HepG2 (cell line): ENCODE measurements around the gene CLDN5. TPM values are rescaled to one million over a fixed set of nuclear protein-coding genes. Genes with fewer than 3 reads are reported as not detected.

Source experiments
- ARID2 ChIP-seq: sonication (generic); formaldehyde crosslinking; IDR thresholded peaks from 2 replicates; pipeline ENCODE4 v1.8.1; 2022; ENCODE audit warnings: mild to moderate bottlenecking, missing genetic modification reagents, borderline replicate concordance
- CHD2 ChIP-seq: IDR thresholded peaks from 2 replicates; pipeline ENCODE4 v1.6.1; 2011; ENCODE audit warnings: low read depth, low read length, improper control_type of control experiment
- HMG20B ChIP-seq: conservative IDR thresholded peaks from 2 replicates; pipeline ENCODE4 v1.6.1; 2016; ENCODE audit warnings: missing genetic modification reagents, missing compliant biosample characterization
- PCBP1 ChIP-seq: fragments of 200-400 bp; formaldehyde crosslinking; IDR thresholded peaks from 2 replicates; pipeline ENCODE4 v1.6.1; 2017; ENCODE audit warnings: mild to moderate bottlenecking, low read depth, low read length, borderline replicate concordance
- RXRB ChIP-seq: IDR thresholded peaks from 2 replicates; pipeline ENCODE4 v1.6.1; 2016; ENCODE audit warnings: borderline replicate concordance, missing genetic modification reagents, missing compliant biosample characterization
- SOX13 ChIP-seq, 3 experiments: fragments of 450-650 bp in 1 of 3; sonication (generic) in 1 of 3; formaldehyde crosslinking in 1 of 3; IDR thresholded peaks in 2 of 3; conservative IDR thresholded peaks in 1 of 3; 2 replicates each; pipeline versions ENCODE4 v1.5.0 to v1.6.1; 2016 to 2020; ENCODE audit warnings: antibody characterized with exemption in 1 of 3, mild to moderate bottlenecking in 1 of 3, missing compliant biosample characterization in 1 of 3, missing genetic modification reagents in 1 of 3, moderate library complexity in 1 of 3
- SPEN ChIP-seq: sonication (generic); formaldehyde crosslinking; IDR thresholded peaks from 2 replicates; pipeline ENCODE4 v1.5.1; 2020; ENCODE audit warnings: low read depth, mild to moderate bottlenecking, missing genetic modification reagents
- TSC22D2 ChIP-seq: sonication (generic); formaldehyde crosslinking; IDR thresholded peaks from 2 replicates; pipeline ENCODE4 v1.5.1; 2020; ENCODE audit warnings: missing genetic modification reagents, mild to moderate bottlenecking, borderline replicate concordance
- ZC3H13 ChIP-seq: sonication (generic); formaldehyde crosslinking; IDR thresholded peaks from 2 replicates; pipeline ENCODE4 v1.8.1; 2023; ENCODE audit warnings: mild to moderate bottlenecking, missing genetic modification reagents, moderate library complexity
- ZFP36 ChIP-seq: fragments of 150-350 bp; IDR thresholded peaks from 2 replicates; pipeline ENCODE4 v1.6.1; 2018; ENCODE audit warnings: borderline replicate concordance, low read length, low read depth; ENCODE audit not compliant: partially characterized antibody
- ZSCAN9 ChIP-seq: IDR thresholded peaks from 2 replicates; pipeline ENCODE4 v1.6.1; 2016; ENCODE audit warnings: borderline replicate concordance
- polyA plus RNA-seq, 8 experiments: library from polyadenylated mRNA; depleted of rRNA in 3 of 8; stranded (reverse) in 7 of 8; unstranded in 1 of 8; fragments of >200 nt; fragmentation: Illumina TruSeq in 4 of 8; extraction: Trizol in 4 of 8; gene quantifications; 2 replicates each; pipeline versions ENCODE4 v1.2.1 to v1.2.3, GENCODE V29; 2011 to 2016; ENCODE audit warnings: low read depth in 4 of 8, missing spikeins in 1 of 8, mixed read lengths in 1 of 8; ENCODE audit not compliant: insufficient read depth in 1 of 8
- total RNA-seq, 5 experiments: library from RNA; depleted of rRNA; stranded (reverse); fragments of >200 nt; fragmentation: Illumina TruSeq; extraction: Trizol; gene quantifications; 2 replicates each; pipeline ENCODE4 v1.2.3, GENCODE V29; 2016; ENCODE audit warnings: low read depth in 1 of 5
- TF ChIP-seq, protein P1 (sequence below): sonication (generic); formaldehyde crosslinking; IDR thresholded peaks from 2 replicates; pipeline ENCODE4 v1.4.0; 2020; ENCODE audit warnings: missing genetic modification reagents, borderline replicate concordance
- TF ChIP-seq, protein P2 (sequence below): sonication (generic); formaldehyde crosslinking; conservative IDR thresholded peaks from 2 replicates; pipeline ENCODE4 v1.4.0; 2020; ENCODE audit warnings: missing genetic modification reagents
- TF ChIP-seq, protein P3 (sequence below): sonication (generic); formaldehyde crosslinking; IDR thresholded peaks from 2 replicates; pipeline ENCODE4 v1.9.0; 2021; ENCODE audit warnings: missing genetic modification reagents, borderline replicate concordance
- TF ChIP-seq, protein P4 (sequence below): IDR thresholded peaks from 2 replicates; pipeline ENCODE4 v1.6.1; 2012; ENCODE audit warnings: low read length, improper control_type of control experiment
- TF ChIP-seq, protein P5 (sequence below): sonication (generic); formaldehyde crosslinking; IDR thresholded peaks from 2 replicates; pipeline ENCODE4 v1.8.0; 2022; ENCODE audit warnings: mild to moderate bottlenecking, missing genetic modification reagents, moderate library complexity

Gene CLDN5
- total and polyA plus RNA-seq, 2 of the 13 experiments (the other 11 are each of a cell fraction or from before 2014, with no cell fraction given) = not detected

DNA sequence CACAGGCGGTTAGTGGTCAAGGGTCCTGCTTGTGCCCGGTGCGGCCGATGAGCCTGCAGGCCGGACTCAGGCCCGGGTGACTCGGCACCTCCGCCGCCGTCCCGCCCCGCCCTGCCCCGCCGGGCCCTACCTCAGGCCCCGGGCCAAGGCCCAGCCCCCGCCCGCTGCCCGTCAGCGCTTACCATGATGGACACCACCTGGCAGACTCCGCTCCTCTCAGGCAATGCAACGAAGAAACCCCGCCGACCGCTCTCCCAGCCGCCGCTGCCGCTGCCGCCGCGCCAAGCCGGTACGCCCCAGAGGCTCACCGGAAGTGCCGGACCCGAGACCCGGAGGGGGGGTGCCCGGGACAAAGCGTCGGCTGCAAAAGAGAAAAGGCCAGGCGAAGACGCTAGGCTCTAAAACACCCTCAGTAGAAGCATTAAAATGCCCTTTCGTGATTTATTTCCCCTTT, 45.3 kb downstream of the CLDN5 start, which contains the start of gene UFD1 (continued):
- TF ChIP-seq SPEN (no peak), SOX13 (IDR thresholded peaks at IDR 0.05) (no peak), SOX13 (CRISPR knock-in tag; conservative IDR thresholded peaks at IDR 0.05 in 1 of 2, IDR thresholded peaks at IDR 0.05 in 1 of 2) (no peak), PCBP1 (0 out of 2 replicates have a peak, but pooled peaks have one; percentile 61), RXRB (CRISPR knock-in tag) (no peak), TSC22D2 (CRISPR knock-in tag) (no peak), CHD2 (0 out of 2 replicates have a peak, but pooled peaks have one; percentile 15), ZFP36 (no peak), HMG20B (CRISPR knock-in tag) (no peak), ZSCAN9 (CRISPR knock-in tag) (no peak), ZC3H13 (no peak), ARID2 (CRISPR knock-in tag) (no peak)
- TF ChIP-seq, protein P1, sequence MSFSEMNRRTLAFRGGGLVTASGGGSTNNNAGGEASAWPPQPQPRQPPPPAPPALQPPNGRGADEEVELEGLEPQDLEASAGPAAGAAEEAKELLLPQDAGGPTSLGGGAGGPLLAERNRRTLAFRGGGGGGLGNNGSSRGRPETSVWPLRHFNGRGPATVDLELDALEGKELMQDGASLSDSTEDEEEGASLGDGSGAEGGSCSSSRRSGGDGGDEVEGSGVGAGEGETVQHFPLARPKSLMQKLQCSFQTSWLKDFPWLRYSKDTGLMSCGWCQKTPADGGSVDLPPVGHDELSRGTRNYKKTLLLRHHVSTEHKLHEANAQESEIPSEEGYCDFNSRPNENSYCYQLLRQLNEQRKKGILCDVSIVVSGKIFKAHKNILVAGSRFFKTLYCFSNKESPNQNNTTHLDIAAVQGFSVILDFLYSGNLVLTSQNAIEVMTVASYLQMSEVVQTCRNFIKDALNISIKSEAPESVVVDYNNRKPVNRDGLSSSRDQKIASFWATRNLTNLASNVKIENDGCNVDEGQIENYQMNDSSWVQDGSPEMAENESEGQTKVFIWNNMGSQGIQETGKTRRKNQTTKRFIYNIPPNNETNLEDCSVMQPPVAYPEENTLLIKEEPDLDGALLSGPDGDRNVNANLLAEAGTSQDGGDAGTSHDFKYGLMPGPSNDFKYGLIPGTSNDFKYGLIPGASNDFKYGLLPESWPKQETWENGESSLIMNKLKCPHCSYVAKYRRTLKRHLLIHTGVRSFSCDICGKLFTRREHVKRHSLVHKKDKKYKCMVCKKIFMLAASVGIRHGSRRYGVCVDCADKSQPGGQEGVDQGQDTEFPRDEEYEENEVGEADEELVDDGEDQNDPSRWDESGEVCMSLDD = no peak
- TF ChIP-seq, protein P2, sequence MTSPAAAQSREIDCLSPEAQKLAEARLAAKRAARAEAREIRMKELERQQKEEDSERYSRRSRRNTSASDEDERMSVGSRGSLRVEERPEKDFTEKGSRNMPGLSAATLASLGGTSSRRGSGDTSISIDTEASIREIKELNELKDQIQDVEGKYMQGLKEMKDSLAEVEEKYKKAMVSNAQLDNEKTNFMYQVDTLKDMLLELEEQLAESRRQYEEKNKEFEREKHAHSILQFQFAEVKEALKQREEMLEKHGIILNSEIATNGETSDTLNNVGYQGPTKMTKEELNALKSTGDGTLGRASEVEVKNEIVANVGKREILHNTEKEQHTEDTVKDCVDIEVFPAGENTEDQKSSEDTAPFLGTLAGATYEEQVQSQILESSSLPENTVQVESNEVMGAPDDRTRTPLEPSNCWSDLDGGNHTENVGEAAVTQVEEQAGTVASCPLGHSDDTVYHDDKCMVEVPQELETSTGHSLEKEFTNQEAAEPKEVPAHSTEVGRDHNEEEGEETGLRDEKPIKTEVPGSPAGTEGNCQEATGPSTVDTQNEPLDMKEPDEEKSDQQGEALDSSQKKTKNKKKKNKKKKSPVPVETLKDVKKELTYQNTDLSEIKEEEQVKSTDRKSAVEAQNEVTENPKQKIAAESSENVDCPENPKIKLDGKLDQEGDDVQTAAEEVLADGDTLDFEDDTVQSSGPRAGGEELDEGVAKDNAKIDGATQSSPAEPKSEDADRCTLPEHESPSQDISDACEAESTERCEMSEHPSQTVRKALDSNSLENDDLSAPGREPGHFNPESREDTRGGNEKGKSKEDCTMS (CRISPR knock-in tag) = no peak
- TF ChIP-seq, protein P3, sequence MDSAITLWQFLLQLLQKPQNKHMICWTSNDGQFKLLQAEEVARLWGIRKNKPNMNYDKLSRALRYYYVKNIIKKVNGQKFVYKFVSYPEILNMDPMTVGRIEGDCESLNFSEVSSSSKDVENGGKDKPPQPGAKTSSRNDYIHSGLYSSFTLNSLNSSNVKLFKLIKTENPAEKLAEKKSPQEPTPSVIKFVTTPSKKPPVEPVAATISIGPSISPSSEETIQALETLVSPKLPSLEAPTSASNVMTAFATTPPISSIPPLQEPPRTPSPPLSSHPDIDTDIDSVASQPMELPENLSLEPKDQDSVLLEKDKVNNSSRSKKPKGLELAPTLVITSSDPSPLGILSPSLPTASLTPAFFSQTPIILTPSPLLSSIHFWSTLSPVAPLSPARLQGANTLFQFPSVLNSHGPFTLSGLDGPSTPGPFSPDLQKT (CRISPR knock-in tag) = peak; percentile 74; the same call in 1 of the 2 replicates
- TF ChIP-seq, protein P4, sequence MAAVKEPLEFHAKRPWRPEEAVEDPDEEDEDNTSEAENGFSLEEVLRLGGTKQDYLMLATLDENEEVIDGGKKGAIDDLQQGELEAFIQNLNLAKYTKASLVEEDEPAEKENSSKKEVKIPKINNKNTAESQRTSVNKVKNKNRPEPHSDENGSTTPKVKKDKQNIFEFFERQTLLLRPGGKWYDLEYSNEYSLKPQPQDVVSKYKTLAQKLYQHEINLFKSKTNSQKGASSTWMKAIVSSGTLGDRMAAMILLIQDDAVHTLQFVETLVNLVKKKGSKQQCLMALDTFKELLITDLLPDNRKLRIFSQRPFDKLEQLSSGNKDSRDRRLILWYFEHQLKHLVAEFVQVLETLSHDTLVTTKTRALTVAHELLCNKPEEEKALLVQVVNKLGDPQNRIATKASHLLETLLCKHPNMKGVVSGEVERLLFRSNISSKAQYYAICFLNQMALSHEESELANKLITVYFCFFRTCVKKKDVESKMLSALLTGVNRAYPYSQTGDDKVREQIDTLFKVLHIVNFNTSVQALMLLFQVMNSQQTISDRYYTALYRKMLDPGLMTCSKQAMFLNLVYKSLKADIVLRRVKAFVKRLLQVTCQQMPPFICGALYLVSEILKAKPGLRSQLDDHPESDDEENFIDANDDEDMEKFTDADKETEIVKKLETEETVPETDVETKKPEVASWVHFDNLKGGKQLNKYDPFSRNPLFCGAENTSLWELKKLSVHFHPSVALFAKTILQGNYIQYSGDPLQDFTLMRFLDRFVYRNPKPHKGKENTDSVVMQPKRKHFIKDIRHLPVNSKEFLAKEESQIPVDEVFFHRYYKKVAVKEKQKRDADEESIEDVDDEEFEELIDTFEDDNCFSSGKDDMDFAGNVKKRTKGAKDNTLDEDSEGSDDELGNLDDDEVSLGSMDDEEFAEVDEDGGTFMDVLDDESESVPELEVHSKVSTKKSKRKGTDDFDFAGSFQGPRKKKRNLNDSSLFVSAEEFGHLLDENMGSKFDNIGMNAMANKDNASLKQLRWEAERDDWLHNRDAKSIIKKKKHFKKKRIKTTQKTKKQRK = no peak
- TF ChIP-seq, protein P5, sequence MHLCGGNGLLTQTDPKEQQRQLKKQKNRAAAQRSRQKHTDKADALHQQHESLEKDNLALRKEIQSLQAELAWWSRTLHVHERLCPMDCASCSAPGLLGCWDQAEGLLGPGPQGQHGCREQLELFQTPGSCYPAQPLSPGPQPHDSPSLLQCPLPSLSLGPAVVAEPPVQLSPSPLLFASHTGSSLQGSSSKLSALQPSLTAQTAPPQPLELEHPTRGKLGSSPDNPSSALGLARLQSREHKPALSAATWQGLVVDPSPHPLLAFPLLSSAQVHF (CRISPR knock-in tag) = no peak
